OCI-LY7 (cell line): ENCODE results near the gene POLR2E.

Experiments used
- EZH2phosphoT487 ChIP-seq: fragments of 200-600 bp; sonication (generic); IDR thresholded peaks from 2 replicates; pipeline ENCODE4 v1.6.1; 2018; ENCODE audit warnings: low read depth, borderline replicate concordance, mild to moderate bottlenecking, mixed run types, antibody characterized with exemption, low read length, moderate library complexity, mixed read lengths
- TF ChIP-seq, protein P1 (sequence below): fragments of 200-600 bp; sonication (generic); conservative IDR thresholded peaks from 2 replicates; pipeline ENCODE4 v1.5.1; 2014; ENCODE audit warnings: mild to moderate bottlenecking, antibody characterized with exemption, low read length, moderate library complexity, mixed read lengths

GRCh38 chr19:1104311-1105007 is 9.3 kb upstream of the POLR2E start:
- TF ChIP-seq, protein P1, sequence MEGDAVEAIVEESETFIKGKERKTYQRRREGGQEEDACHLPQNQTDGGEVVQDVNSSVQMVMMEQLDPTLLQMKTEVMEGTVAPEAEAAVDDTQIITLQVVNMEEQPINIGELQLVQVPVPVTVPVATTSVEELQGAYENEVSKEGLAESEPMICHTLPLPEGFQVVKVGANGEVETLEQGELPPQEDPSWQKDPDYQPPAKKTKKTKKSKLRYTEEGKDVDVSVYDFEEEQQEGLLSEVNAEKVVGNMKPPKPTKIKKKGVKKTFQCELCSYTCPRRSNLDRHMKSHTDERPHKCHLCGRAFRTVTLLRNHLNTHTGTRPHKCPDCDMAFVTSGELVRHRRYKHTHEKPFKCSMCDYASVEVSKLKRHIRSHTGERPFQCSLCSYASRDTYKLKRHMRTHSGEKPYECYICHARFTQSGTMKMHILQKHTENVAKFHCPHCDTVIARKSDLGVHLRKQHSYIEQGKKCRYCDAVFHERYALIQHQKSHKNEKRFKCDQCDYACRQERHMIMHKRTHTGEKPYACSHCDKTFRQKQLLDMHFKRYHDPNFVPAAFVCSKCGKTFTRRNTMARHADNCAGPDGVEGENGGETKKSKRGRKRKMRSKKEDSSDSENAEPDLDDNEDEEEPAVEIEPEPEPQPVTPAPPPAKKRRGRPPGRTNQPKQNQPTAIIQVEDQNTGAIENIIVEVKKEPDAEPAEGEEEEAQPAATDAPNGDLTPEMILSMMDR: no peak
- no peak for TF ChIP-seq EZH2phosphoT487
